KG1 (cell line): ENCODE measurements around the gene ZNF593OS.
A peak's percentile ranks its signal among the peaks of the same experiment; 100 is the strongest.

Experiments
- DNase-seq: peaks from one replicate; lab custom pipeline; 2025; lab: John Stamatoyannopoulos, UW

ZNF593OS gene

GRCh38 chr1:26158908-26159742, 12.5 kb downstream of the ZNF593OS start, which contains the start of gene FAM110D:
Gene FAM110D (plus strand): TSS chr1:26159079. CDS start chr1:26161292, 2,213 bp downstream.
- no peak for DNase-seq

- no peak for DNase-seq
Observed at GRCh38 chr1:26158271-26158907, 13.2 kb downstream of the ZNF593OS start.

GRCh38 chr1:26156285-26157038, 15.2 kb downstream of the ZNF593OS start:
- DNase-seq: no peak

- no peak for DNase-seq
Observed at GRCh38 chr1:26155370-26156284, 16.0 kb downstream of the ZNF593OS start.

- DNase-seq: no peak
Observed at GRCh38 chr1:26154750-26155149, 16.9 kb downstream of the ZNF593OS start.

GRCh38 chr1:26153966-26154532, 17.6 kb downstream of the ZNF593OS start:
- DNase-seq: no peak

GRCh38 chr1:26148887-26149286, 22.7 kb downstream of the ZNF593OS start:
- no peak for DNase-seq

GRCh38 chr1:26145960-26146294, 25.7 kb downstream of the ZNF593OS start:
- DNase-seq: no peak

- peak; percentile 60 for DNase-seq
Observed at GRCh38 chr1:26145041-26145959, 26.3 kb downstream of the ZNF593OS start.

- DNase-seq: no peak
Observed at GRCh38 chr1:26142159-26142558, 29.5 kb downstream of the ZNF593OS start.

GRCh38 chr1:26138974-26139558, 32.6 kb downstream of the ZNF593OS start:
- no peak for DNase-seq

GRCh38 chr1:26134466-26134865, 37.2 kb downstream of the ZNF593OS start:
- no peak for DNase-seq

- DNase-seq: no peak
Observed at GRCh38 chr1:26132834-26133167, 38.8 kb downstream of the ZNF593OS start.

GRCh38 chr1:26132128-26132833, 39.4 kb downstream of the ZNF593OS start:
- DNase-seq: no peak

GRCh38 chr1:26130695-26131094, 40.9 kb downstream of the ZNF593OS start:
- no peak for DNase-seq

- no peak for DNase-seq
Observed at GRCh38 chr1:26129778-26130177, 41.9 kb downstream of the ZNF593OS start.

GRCh38 chr1:26127235-26128163, 44.1 kb downstream of the ZNF593OS start:
- DNase-seq: no peak
